Stimulated activated naive CD8-positive, alpha-beta T cell treated with anti-CD3 and anti-CD28 coated beads, Interleukin-15, amount 100 ng/mL, for 72 hours (primary cell): Measurements from ENCODE around the gene GAPVD1.
"Not testable (repeated sequence)": the region's sequence is repeated elsewhere in the genome, so short reads cannot be mapped to it uniquely, and the experiment has no call there.

Source experiments
- ATAC-seq: fragments of 150-1000 bp; cut with Tn5 transposase; 2 replicates; pipeline ENCODE4 v1.10.0; 2021; ENCODE audit warnings: mild to moderate bottlenecking, moderate library complexity
- DNase-seq, 2 donors: peaks; one replicate each; pipeline ENCODE4 v3.0.0; 2021 to 2022
- H3K27ac Mint-ChIP-seq, 2 donors: one replicate each; pipeline ENCODE4 v1.8.0; 2022; ENCODE audit warnings: mild to moderate bottlenecking in 2 of 2, mixed read lengths in 2 of 2, moderate library complexity in 2 of 2
- H3K27me3 Mint-ChIP-seq: one replicate; pipeline ENCODE4 v1.8.0; 2022; ENCODE audit warnings: mixed read lengths
- H3K4me1 Mint-ChIP-seq: one replicate; pipeline ENCODE4 v1.8.0; 2022; ENCODE audit warnings: mild to moderate bottlenecking, mixed read lengths
- H3K4me3 Mint-ChIP-seq, 2 donors: one replicate each; pipeline ENCODE4 v1.8.0; 2022; ENCODE audit warnings: mild to moderate bottlenecking in 2 of 2, mixed read lengths in 2 of 2, moderate library complexity in 1 of 2
- H3K9me3 Mint-ChIP-seq, 2 donors: one replicate each; pipeline ENCODE4 v1.8.0; 2022; ENCODE audit warnings: mixed read lengths in 2 of 2

Gene GAPVD1, protein sequence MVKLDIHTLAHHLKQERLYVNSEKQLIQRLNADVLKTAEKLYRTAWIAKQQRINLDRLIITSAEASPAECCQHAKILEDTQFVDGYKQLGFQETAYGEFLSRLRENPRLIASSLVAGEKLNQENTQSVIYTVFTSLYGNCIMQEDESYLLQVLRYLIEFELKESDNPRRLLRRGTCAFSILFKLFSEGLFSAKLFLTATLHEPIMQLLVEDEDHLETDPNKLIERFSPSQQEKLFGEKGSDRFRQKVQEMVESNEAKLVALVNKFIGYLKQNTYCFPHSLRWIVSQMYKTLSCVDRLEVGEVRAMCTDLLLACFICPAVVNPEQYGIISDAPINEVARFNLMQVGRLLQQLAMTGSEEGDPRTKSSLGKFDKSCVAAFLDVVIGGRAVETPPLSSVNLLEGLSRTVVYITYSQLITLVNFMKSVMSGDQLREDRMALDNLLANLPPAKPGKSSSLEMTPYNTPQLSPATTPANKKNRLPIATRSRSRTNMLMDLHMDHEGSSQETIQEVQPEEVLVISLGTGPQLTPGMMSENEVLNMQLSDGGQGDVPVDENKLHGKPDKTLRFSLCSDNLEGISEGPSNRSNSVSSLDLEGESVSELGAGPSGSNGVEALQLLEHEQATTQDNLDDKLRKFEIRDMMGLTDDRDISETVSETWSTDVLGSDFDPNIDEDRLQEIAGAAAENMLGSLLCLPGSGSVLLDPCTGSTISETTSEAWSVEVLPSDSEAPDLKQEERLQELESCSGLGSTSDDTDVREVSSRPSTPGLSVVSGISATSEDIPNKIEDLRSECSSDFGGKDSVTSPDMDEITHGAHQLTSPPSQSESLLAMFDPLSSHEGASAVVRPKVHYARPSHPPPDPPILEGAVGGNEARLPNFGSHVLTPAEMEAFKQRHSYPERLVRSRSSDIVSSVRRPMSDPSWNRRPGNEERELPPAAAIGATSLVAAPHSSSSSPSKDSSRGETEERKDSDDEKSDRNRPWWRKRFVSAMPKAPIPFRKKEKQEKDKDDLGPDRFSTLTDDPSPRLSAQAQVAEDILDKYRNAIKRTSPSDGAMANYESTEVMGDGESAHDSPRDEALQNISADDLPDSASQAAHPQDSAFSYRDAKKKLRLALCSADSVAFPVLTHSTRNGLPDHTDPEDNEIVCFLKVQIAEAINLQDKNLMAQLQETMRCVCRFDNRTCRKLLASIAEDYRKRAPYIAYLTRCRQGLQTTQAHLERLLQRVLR (N-terminal part only)

DNA sequence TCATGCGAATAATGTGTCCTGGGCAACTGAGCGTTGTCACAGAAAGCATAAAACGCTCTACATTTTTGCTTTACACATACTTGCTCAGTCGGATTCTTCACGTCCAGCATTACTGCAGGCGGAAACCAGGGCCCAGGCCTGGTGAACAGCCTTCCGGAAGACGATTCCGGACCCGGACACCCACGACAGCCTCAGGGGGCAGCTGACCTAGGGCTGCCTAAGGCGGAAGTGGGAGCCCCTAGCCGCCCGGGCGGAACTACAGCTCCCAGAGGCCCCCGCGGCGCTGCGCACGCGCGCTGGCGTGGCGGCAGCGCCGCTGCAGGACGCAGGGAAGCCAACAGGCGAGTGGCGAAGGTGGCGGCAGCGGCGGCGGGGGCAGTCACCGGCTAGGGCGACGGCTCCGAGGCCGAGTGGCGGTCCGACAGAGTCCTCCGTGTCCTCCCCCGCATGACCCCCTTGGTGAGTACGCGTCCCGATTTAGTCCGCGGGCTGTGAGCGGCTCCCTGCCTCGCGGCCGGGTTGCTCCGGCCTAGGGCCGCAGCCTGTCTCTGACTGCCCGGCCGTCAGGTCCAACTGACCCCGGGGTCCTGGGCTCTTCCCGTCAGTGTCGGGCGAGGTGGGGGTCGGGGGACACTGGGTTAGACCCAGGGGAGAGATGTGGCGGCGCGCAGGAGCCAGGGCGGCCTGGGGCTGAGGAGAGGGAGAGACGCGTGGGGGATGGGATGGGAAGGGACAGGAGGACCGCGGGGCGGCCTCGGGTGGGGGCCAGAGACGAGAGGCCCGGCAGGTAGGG lies at the start of gene GAPVD1:
Gene GAPVD1, plus strand, starts transcription at position 326 of the 793 bp plus-strand sequence. CDS start 37,096 bp downstream, outside the sequence.
- Mint-ChIP-seq H3K4me3 (peak within 1 kb of the TSS; percentile 99), H3K4me1 (peaks cover 53% of the 10 kb centered on the region), H3K9me3 (peaks cover 0 to 4% of the 10 kb centered on the region in 2 donors), H3K27ac (peak within 1 kb of the TSS; percentile 97 to 98), H3K27me3 (no peaks in the 10 kb centered on the region)
- peak; percentile 99 for ATAC-seq
- peak; percentile 90 to 91 for DNase-seq

GRCh38 chr9:125214186-125214585 lies 47.4 kb upstream of the GAPVD1 start:
- no peak for ATAC-seq
- Mint-ChIP-seq H3K4me1 (no peaks in the 10 kb centered on the region), H3K4me3 (no peak overlapping the region), H3K27me3 (no peaks in the 10 kb centered on the region), H3K27ac (no peak overlapping the region), H3K9me3 (no peaks in the 10 kb centered on the region)
- DNase-seq: no peak

GRCh38 chr9:125218621-125219020 lies 43.0 kb upstream of the GAPVD1 start:
- Mint-ChIP-seq H3K4me1 (no peaks in the 10 kb centered on the region), H3K27me3 (no peaks in the 10 kb centered on the region), H3K27ac (no peak overlapping the region), H3K9me3 (no peaks in the 10 kb centered on the region), H3K4me3 (no peak overlapping the region)
- ATAC-seq (no peak), DNase-seq (no peak)

DNA sequence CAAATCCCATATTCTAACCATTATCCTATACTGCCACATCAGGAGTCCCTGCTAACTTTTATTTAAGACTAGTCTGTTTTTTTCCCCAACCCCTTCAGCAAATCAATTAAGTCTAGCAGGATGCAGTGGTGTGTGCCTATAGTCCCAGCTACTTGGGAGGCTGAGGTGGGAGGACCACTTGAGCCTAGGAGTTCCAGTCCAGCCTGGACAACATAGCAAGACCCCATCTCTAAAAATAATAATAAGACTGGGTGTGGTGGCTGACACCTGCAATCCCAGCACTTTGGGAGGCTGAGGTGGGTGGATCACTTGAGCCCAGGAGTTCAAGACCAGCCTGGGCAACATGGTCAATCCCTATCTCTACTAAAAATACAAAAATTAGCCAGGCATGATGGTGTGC lies 36.8 kb upstream of the GAPVD1 start:
- ATAC-seq, H3K4me3 Mint-ChIP-seq, H3K9me3 Mint-ChIP-seq, H3K4me1 Mint-ChIP-seq, DNase-seq, H3K27ac Mint-ChIP-seq, H3K27me3 Mint-ChIP-seq: not testable (repeated sequence)

- no peaks in the 10 kb centered on the region for H3K27me3 Mint-ChIP-seq
- DNase-seq (no peak), ATAC-seq (no peak)
- H3K27ac Mint-ChIP-seq: no peak overlapping the region
- H3K4me3 Mint-ChIP-seq: no peak overlapping the region
- no peaks in the 10 kb centered on the region for H3K9me3 Mint-ChIP-seq
- no peaks in the 10 kb centered on the region for H3K4me1 Mint-ChIP-seq
Measured at GRCh38 chr9:125227761-125228160, 33.9 kb upstream of the GAPVD1 start.

DNA sequence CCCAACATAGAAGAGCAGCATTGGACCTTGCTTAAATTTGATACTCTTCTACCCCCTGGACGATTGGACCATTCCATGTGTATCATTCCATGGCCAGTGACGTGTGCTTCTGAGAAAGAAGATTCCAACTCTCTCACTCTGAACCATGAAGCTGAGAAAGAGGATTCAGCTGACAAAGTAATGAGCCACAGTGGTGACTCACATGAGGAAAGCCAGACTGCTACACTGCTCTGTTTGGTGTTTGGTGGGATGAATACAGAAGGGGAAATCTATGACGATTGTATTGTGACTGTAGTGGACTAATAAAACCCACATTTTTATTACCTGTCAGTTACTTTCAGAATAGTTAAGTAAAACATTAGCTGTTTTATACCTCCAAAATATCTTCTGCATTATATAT lies 27.9 kb upstream of the GAPVD1 start:
- no peak for DNase-seq
- H3K27me3 Mint-ChIP-seq: no peaks in the 10 kb centered on the region
- H3K4me1 Mint-ChIP-seq: peaks cover 39% of the 10 kb centered on the region
- no peak overlapping the region for H3K4me3 Mint-ChIP-seq
- peak; percentile 43 for ATAC-seq
- H3K27ac Mint-ChIP-seq: no peak overlapping the region
- no peaks in the 10 kb centered on the region for H3K9me3 Mint-ChIP-seq

- H3K27ac Mint-ChIP-seq: peak overlapping the region in 1 of 2 donors; percentile 89
- not testable (repeated sequence) for H3K4me3 Mint-ChIP-seq, DNase-seq, ATAC-seq, H3K9me3 Mint-ChIP-seq, H3K27me3 Mint-ChIP-seq
- H3K4me1 Mint-ChIP-seq: peaks cover 43% of the 10 kb centered on the region
Measured at GRCh38 chr9:125234099-125234498, 27.5 kb upstream of the GAPVD1 start.

DNA sequence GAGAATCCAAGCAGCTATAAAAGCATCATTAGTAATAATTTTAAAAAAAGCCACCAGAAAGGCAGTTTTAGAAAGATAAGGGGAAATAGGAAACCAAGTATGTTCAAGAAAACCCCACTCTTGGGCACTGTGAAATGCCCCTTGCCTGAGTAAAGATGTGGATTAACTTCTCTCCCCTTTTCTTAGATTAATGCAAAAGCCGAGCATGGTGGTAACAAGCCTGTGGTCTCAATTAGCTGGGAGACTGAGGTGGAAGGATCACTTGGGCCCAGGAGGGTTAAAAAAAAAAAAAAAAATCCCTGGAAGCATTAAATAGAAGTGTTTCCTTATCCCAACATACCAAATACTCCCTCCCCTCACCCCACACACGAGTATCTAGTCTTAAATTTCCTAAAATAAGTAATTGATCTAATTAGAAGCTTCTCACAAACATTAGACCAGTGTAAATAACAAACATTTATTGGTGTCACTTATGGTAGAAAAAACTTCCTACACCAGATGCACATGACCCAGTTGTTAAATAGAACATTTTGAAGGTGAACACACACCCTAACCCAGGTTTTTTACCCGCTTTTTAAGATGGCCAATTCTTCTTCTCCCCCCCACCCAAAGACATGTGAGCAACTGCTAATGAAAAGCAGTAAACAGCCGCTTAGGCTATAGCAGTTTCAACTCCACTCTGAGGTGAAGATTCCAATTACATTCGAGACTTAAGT lies 25.7 kb upstream of the GAPVD1 start:
- H3K4me3 Mint-ChIP-seq: peak overlapping the region; percentile 87 to 94
- H3K4me1 Mint-ChIP-seq: peaks cover 53% of the 10 kb centered on the region
- no peaks in the 10 kb centered on the region for H3K9me3 Mint-ChIP-seq
- ATAC-seq (no peak), DNase-seq (peak in 1 of 2 donors; percentile 14)
- H3K27ac Mint-ChIP-seq: peak overlapping the region; percentile 70 to 100
- no peaks in the 10 kb centered on the region for H3K27me3 Mint-ChIP-seq

GRCh38 chr9:125236520-125237159 lies 25.0 kb upstream of the GAPVD1 start:
- peak overlapping the region; percentile 87 to 94 for H3K4me3 Mint-ChIP-seq
- H3K9me3 Mint-ChIP-seq, ATAC-seq, H3K27me3 Mint-ChIP-seq: not testable (repeated sequence)
- peak in 1 of 2 donors; percentile 7 for DNase-seq
- peaks cover 58% of the 10 kb centered on the region for H3K4me1 Mint-ChIP-seq
- H3K27ac Mint-ChIP-seq: peak overlapping the region; percentile 40 to 100

DNA sequence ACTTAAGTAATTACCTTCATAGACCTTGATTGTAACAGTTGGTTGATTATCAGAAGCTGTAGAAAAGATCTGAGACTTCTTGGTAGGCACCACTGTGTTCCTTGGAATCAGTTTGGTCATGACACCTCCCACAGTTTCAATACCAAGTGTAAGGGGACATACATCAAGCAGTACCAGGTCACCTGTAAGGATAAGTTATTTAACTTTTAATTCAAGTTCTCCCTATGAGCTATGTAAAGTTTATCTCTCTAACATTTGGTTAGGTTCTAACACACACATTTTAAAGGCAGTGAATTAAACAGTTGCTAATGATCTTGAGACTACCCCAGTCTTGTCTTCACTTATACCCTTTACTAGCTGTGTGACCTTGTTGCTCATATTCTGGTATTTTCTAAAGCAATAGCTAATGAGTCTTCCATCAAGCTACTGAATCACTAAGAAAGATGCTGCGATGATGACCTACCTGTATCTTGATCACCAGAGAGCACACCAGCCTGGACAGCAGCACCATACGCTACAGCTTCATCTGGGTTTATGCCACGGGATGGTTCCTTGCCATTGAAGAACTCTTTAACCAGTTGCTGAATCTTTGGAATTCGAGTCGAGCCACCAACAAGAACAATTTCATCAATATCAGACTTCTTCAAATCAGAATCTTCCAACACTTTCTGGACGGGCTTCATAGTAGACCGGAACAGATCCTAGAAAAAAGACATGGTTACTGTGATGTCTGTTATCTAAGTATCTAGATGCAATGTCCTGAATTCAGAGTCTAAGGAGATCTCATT lies 23.3 kb upstream of the GAPVD1 start:
- DNase-seq (no peak), ATAC-seq (no peak)

DNA sequence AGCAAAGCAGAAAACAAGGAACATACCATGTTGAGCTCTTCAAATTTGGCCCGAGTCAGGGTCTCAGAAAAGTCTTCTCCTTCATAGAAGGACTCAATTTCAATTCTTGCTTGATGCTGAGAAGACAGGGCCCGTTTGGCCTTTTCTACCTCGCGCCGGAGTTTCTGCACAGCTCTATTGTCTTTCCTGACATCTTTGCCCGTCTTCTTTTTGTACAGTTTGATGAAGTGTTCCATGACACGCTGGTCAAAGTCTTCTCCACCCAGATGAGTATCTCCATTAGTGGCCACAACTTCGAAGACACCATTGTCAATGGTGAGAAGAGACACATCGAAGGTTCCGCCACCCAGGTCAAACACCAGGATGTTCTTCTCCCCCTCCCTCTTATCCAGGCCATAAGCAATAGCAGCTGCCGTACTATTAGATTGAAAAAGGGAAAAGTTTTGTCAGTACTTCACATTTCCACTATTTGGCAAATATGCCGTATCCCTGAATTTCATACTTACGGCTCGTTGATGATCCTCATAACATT lies 22.6 kb upstream of the GAPVD1 start:
- Mint-ChIP-seq H3K27me3 (no peaks in the 10 kb centered on the region), H3K4me1 (peaks cover 76% of the 10 kb centered on the region), H3K9me3 (no peaks in the 10 kb centered on the region), H3K4me3 (peak overlapping the region; percentile 87 to 94), H3K27ac (peak overlapping the region; percentile 92 to 100)
- DNase-seq (no peak), ATAC-seq (no peak)

More for the DNA sequence above, 23.3 kb upstream of the GAPVD1 start:
- no peaks in the 10 kb centered on the region for H3K27me3 Mint-ChIP-seq
- peak overlapping the region; percentile 87 to 94 for H3K4me3 Mint-ChIP-seq
- H3K27ac Mint-ChIP-seq: peak overlapping the region; percentile 92 to 100
- no peaks in the 10 kb centered on the region for H3K9me3 Mint-ChIP-seq
- H3K4me1 Mint-ChIP-seq: peaks cover 69% of the 10 kb centered on the region

GRCh38 chr9:125239631-125240597 lies 21.7 kb upstream of the GAPVD1 start:
- ATAC-seq (no peak), DNase-seq (no peak)
- peaks cover 76% of the 10 kb centered on the region for H3K4me1 Mint-ChIP-seq

More at GRCh38 chr9:125239631-125240597, 21.7 kb upstream of the GAPVD1 start:
- H3K27ac Mint-ChIP-seq: peak overlapping the region; percentile 98 to 100
- H3K9me3 Mint-ChIP-seq: no peaks in the 10 kb centered on the region
- no peaks in the 10 kb centered on the region for H3K27me3 Mint-ChIP-seq
- H3K4me3 Mint-ChIP-seq: peak overlapping the region; percentile 87 to 94
